Fibroblast of skin of scalp (primary cell): ENCODE measurements around the gene TMEM273.
A peak's percentile ranks its signal among the peaks of the same experiment; 100 is the strongest.

Experiments used
- DNase-seq: peaks from one replicate; pipeline ENCODE4 v3.0.0-alpha.2; 2013

TMEM273 gene

GRCh38 chr10:49115015-49115795 is 73.0 kb downstream of the TMEM273 start, which contains the start of gene VSTM4:
VSTM4 (minus strand) TSS chr10:49115522; CDS start chr10:49115485, 37 bp downstream.
- peak; percentile 60 for DNase-seq

GRCh38 chr10:49114718-49115014 is 73.5 kb downstream of the TMEM273 start:
- DNase-seq = no peak

GRCh38 chr10:49113741-49114141 is 74.5 kb downstream of the TMEM273 start:
- DNase-seq = peak; percentile 33

GRCh38 chr10:49112851-49113250 is 75.3 kb downstream of the TMEM273 start:
- no peak for DNase-seq

GRCh38 chr10:49112098-49112497 is 76.1 kb downstream of the TMEM273 start:
- DNase-seq = no peak

- no peak for DNase-seq
Observed at GRCh38 chr10:49111320-49111698, 76.9 kb downstream of the TMEM273 start.

- DNase-seq = no peak
Observed at GRCh38 chr10:49110684-49111319, 77.4 kb downstream of the TMEM273 start.

GRCh38 chr10:49109669-49110340 is 78.4 kb downstream of the TMEM273 start:
- peak; percentile 95 for DNase-seq

- DNase-seq = no peak
Observed at GRCh38 chr10:49108656-49109055, 79.5 kb downstream of the TMEM273 start.

- DNase-seq = no peak
Observed at GRCh38 chr10:49107887-49108267, 80.3 kb downstream of the TMEM273 start.

- DNase-seq = no peak
Observed at GRCh38 chr10:49107111-49107886, 80.9 kb downstream of the TMEM273 start.

GRCh38 chr10:49106451-49106850 is 81.7 kb downstream of the TMEM273 start:
- peak; percentile 22 for DNase-seq

GRCh38 chr10:49105076-49105475 is 83.1 kb downstream of the TMEM273 start:
- DNase-seq = no peak
